ENCODE measurements around the gene GDF15.

DNA sequence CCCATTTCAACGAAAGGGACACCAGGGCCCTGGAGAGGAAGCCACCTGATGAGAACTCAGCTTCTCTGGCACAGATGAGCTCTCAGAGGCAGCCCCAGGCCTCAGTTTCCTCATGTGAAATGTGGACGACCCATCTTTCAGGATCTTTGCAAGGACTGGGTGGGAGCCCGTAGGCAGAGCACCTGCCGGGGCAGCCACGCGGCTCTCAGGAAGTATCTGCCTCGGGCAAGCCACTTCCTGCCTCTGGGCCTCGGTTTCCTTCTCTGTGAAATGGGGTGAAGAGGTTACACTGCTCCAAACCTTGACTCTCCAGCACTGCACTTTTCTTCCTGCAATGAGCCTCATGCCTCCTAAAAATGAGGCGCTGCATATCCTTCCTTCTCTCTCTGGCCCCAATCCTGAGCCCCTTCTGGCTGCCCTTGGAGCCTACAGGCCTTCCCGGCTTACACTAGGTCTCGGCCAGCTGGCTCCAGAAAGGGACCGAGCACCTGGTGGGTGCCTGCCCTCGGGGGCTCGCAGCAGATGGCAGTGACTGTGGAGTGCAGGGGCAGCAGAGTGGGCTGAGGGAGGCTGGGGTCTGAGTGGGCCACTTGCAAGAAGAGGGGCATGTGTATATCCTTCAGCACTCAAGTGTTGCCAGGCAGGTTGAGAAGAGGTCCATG lies 36.7 kb downstream of the GDF15 start:
- TF ChIP-seq EP300 (conservative IDR thresholded peaks at IDR 0.05; ENCODE audit: poor library complexity, severe bottlenecking) = no peak
- TF ChIP-seq, protein P1, sequence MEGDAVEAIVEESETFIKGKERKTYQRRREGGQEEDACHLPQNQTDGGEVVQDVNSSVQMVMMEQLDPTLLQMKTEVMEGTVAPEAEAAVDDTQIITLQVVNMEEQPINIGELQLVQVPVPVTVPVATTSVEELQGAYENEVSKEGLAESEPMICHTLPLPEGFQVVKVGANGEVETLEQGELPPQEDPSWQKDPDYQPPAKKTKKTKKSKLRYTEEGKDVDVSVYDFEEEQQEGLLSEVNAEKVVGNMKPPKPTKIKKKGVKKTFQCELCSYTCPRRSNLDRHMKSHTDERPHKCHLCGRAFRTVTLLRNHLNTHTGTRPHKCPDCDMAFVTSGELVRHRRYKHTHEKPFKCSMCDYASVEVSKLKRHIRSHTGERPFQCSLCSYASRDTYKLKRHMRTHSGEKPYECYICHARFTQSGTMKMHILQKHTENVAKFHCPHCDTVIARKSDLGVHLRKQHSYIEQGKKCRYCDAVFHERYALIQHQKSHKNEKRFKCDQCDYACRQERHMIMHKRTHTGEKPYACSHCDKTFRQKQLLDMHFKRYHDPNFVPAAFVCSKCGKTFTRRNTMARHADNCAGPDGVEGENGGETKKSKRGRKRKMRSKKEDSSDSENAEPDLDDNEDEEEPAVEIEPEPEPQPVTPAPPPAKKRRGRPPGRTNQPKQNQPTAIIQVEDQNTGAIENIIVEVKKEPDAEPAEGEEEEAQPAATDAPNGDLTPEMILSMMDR (IDR thresholded peaks at IDR 0.05; ENCODE audit: poor library complexity, severe bottlenecking) = no peak
- TF ChIP-seq, protein P2, sequence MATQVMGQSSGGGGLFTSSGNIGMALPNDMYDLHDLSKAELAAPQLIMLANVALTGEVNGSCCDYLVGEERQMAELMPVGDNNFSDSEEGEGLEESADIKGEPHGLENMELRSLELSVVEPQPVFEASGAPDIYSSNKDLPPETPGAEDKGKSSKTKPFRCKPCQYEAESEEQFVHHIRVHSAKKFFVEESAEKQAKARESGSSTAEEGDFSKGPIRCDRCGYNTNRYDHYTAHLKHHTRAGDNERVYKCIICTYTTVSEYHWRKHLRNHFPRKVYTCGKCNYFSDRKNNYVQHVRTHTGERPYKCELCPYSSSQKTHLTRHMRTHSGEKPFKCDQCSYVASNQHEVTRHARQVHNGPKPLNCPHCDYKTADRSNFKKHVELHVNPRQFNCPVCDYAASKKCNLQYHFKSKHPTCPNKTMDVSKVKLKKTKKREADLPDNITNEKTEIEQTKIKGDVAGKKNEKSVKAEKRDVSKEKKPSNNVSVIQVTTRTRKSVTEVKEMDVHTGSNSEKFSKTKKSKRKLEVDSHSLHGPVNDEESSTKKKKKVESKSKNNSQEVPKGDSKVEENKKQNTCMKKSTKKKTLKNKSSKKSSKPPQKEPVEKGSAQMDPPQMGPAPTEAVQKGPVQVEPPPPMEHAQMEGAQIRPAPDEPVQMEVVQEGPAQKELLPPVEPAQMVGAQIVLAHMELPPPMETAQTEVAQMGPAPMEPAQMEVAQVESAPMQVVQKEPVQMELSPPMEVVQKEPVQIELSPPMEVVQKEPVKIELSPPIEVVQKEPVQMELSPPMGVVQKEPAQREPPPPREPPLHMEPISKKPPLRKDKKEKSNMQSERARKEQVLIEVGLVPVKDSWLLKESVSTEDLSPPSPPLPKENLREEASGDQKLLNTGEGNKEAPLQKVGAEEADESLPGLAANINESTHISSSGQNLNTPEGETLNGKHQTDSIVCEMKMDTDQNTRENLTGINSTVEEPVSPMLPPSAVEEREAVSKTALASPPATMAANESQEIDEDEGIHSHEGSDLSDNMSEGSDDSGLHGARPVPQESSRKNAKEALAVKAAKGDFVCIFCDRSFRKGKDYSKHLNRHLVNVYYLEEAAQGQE (IDR thresholded peaks at IDR 0.05; ENCODE audit: borderline replicate concordance) = no peak
- TF ChIP-seq EZH2 (IDR thresholded peaks at IDR 0.05; ENCODE audit: borderline replicate concordance, insufficient read depth, low read length, poor library complexity, severe bottlenecking) = no peak
- TF ChIP-seq MXI1 (conservative IDR thresholded peaks at IDR 0.05; ENCODE audit: poor library complexity, severe bottlenecking) = no peak
